GM12878 (cell line): ENCODE measurements around the gene HMGCS1. TPM values are rescaled to one million over a fixed set of nuclear protein-coding genes. Genes with fewer than 3 reads are reported as not detected.

Experiments
- ATF7 ChIP-seq: fragments of 450-650 bp; IDR thresholded peaks from 2 replicates; pipeline ENCODE4 v1.6.1; 2016; ENCODE audit warnings: low read depth, mild to moderate bottlenecking
- CREB1 ChIP-seq: IDR thresholded peaks from 2 replicates; pipeline ENCODE4 v1.6.1; 2012; ENCODE audit warnings: low read depth, mild to moderate bottlenecking, inconsistent platforms
- CUX1 ChIP-seq: IDR thresholded peaks from 2 replicates; pipeline ENCODE4 v1.6.1; 2012; ENCODE audit warnings: improper control_type of control experiment, low read depth, low read length; ENCODE audit not compliant: insufficient replicate concordance
- E4F1 ChIP-seq: fragments of 450-650 bp; IDR thresholded peaks from 2 replicates; pipeline ENCODE4 v1.6.1; 2018; ENCODE audit warnings: borderline replicate concordance, mild to moderate bottlenecking; ENCODE audit not compliant: partially characterized antibody
- ELK1 ChIP-seq: IDR thresholded peaks from 2 replicates; pipeline ENCODE4 v1.6.1; 2012; ENCODE audit warnings: low read depth, low read length, improper control_type of control experiment
- EP300 ChIP-seq, 2 experiments: fragments of 150-350 bp in 1 of 2; IDR thresholded peaks; 2 replicates each; pipeline ENCODE4 v1.6.1; 2011 to 2012; ENCODE audit warnings: low read depth in 2 of 2, low read length in 2 of 2, borderline replicate concordance in 1 of 2, improper control_type of control experiment in 1 of 2, inconsistent platforms in 1 of 2; ENCODE audit not compliant: control insufficient read depth in 1 of 2
- GABPA ChIP-seq: IDR thresholded peaks from 2 replicates; pipeline ENCODE4 v1.6.1; 2014; ENCODE audit warnings: antibody characterized with exemption, low read depth, mild to moderate bottlenecking, inconsistent platforms
- HDAC2 ChIP-seq: fragments of 200-600 bp; sonication (generic); IDR thresholded peaks from 2 replicates; pipeline ENCODE4 v1.6.1; 2017
- JUND ChIP-seq: IDR thresholded peaks from 2 replicates; pipeline ENCODE4 v1.6.1; 2012; ENCODE audit warnings: low read depth, mild to moderate bottlenecking, low read length, improper control_type of control experiment, moderate library complexity
- MTA2 ChIP-seq: fragments of 450-650 bp; IDR thresholded peaks from 2 replicates; pipeline ENCODE4 v1.6.1; 2016; ENCODE audit warnings: low read depth, mild to moderate bottlenecking, moderate library complexity
- NFYB ChIP-seq: IDR thresholded peaks from 2 replicates; pipeline ENCODE4 v1.6.1; 2011; ENCODE audit warnings: low read depth, mild to moderate bottlenecking, low read length, improper control_type of control experiment, moderate library complexity; ENCODE audit not compliant: insufficient read depth
- PKNOX1 ChIP-seq: fragments of 450-650 bp; IDR thresholded peaks from 2 replicates; pipeline ENCODE4 v1.6.1; 2016; ENCODE audit warnings: mild to moderate bottlenecking
- POLR2A ChIP-seq: IDR thresholded peaks from 2 replicates; pipeline ENCODE4 v1.6.1; 2011; ENCODE audit warnings: low read depth, mild to moderate bottlenecking, low read length
- POLR2AphosphoS5 ChIP-seq: IDR thresholded peaks from 2 replicates; pipeline ENCODE4 v1.6.1; 2011; ENCODE audit warnings: mild to moderate bottlenecking, low read length, inconsistent platforms
- RBBP5 ChIP-seq: fragments of 200-600 bp; sonication (generic); conservative IDR thresholded peaks from 2 replicates; pipeline ENCODE4 v1.6.1; 2016
- TAF1 ChIP-seq: IDR thresholded peaks from 2 replicates; pipeline ENCODE4 v1.6.1; 2011; ENCODE audit warnings: mild to moderate bottlenecking, low read depth, low read length, borderline replicate concordance
- TARDBP ChIP-seq: IDR thresholded peaks from 2 replicates; pipeline ENCODE4 v1.6.1; 2016; ENCODE audit warnings: borderline replicate concordance
- ZNF217 ChIP-seq: fragments of 450-650 bp; IDR thresholded peaks from 2 replicates; pipeline ENCODE4 v1.6.1; 2017; ENCODE audit warnings: antibody characterized with exemption, mild to moderate bottlenecking
- ZNF622 ChIP-seq: fragments of 450-650 bp; IDR thresholded peaks from 2 replicates; pipeline ENCODE4 v1.6.1; 2017; ENCODE audit warnings: mild to moderate bottlenecking, inconsistent platforms
- polyA plus RNA-seq, 11 experiments: library from polyadenylated mRNA; depleted of rRNA in 4 of 11; unstranded in 6 of 11; stranded (reverse) in 5 of 11; fragments of >200 nt; fragmentation: Nextera tagmentation in 4 of 11; fragmentation: Illumina TruSeq in 1 of 11; extraction: Ambion mirVana in 4 of 11; extraction: Trizol in 1 of 11; gene quantifications; 1 replicate in 1 of 11; 2 replicates in 10 of 11; pipeline versions ENCODE4 v1.2.1 to v1.2.3, GENCODE V29; 2011 to 2016; ENCODE audit warnings: inconsistent platforms in 2 of 11, missing spikeins in 2 of 11, low read depth in 1 of 11
- total RNA-seq, 4 experiments: library from RNA; depleted of rRNA in 3 of 4; stranded (reverse); fragments of >200 nt in 3 of 4; fragmentation: Illumina TruSeq in 1 of 4; extraction: Trizol in 1 of 4; gene quantifications; 2 replicates each; pipeline versions ENCODE4 v1.2.1 to v1.2.3, GENCODE V29; 2013 to 2021

HMGCS1 gene
- total and polyA plus RNA-seq, 10 of the 15 experiments (the other 5 are each of a cell fraction or from before 2014, with no cell fraction given), result 24.0 to 193 (median 108) TPM

GRCh38 chr5:43313035-43313853 lies at the start of gene HMGCS1 (continued):
- TF ChIP-seq ATF7 (peak; percentile 92), TARDBP (no peak), RBBP5 (no peak), HDAC2 (no peak), NFYB (peak; percentile 99), E4F1 (peak; percentile 98), JUND (no peak), POLR2AphosphoS5 (peak; percentile 96), ZNF217 (no peak), GABPA (peak; percentile 59; the same call in 1 of the 2 replicates), ELK1 (0 out of 2 replicates have a peak, but pooled peaks have one; percentile 46), CREB1 (peak; percentile 95), ZNF622 (no peak), CUX1 (no peak), MTA2 (no peak; the same call in none of the 2 replicates), POLR2A (peak; percentile 99), EP300 (IDR thresholded peaks at IDR 0.05; ENCODE audit: borderline replicate concordance in 1 of 2, control insufficient read depth in 1 of 2, low read depth in 2 of 2, low read length in 2 of 2) (peak in 1 of 2 experiments; percentile 60; a peak in 1 of 4 replicates), TAF1 (peak; percentile 79), PKNOX1 (peak; percentile 99)
